Endothelial cell of umbilical vein (primary cell): ENCODE measurements around the gene HSDL2. TPM values are rescaled to one million over a fixed set of nuclear protein-coding genes. Genes with fewer than 3 reads are reported as not detected.

Source experiments
- BruUV-seq: library from RNA; stranded (reverse); fragments of 400-500 nt; replicated peaks from 2 replicates; lab custom pipeline; 2021; lab: Mats Ljungman, UMichigan
- CTCF ChIA-PET: fragments of 300-600, 350-600 bp; sonication (Branson Sonifier 250); formaldehyde crosslinking; loops from one replicate; lab custom pipeline; 2021; ENCODE audit warnings: antibody characterized with exemption, inconsistent platforms; lab: Charles Lee
- POLR2A ChIA-PET: fragments of 300-600, 350-600 bp; sonication (Branson Sonifier 250); formaldehyde crosslinking; loops from one replicate; lab custom pipeline; 2021; ENCODE audit warnings: antibody characterized with exemption, inconsistent platforms; lab: Charles Lee
- DNase-seq: peaks from one replicate; pipeline ENCODE4 v3.0.0-alpha.2; 2011; ENCODE audit warnings: low read depth, low spot score
- FAIRE-seq: peaks from 2 replicates; lab custom pipeline; 2011; peaks lifted over from hg19 to GRCh38; lab: Jason Lieb, UNC
- H2AFZ ChIP-seq: 2 replicates; pipeline ENCODE4 v1.6.0; 2012; ENCODE audit warnings: low read depth, low read length, control low read depth, inconsistent platforms
- H3K27ac ChIP-seq: 2 replicates; pipeline ENCODE4 v1.5.1; 2011; ENCODE audit warnings: low read depth, mild to moderate bottlenecking, control low read depth, low read length, moderate library complexity; ENCODE audit not compliant: insufficient read depth
- H3K27me3 ChIP-seq, 2 experiments: 2 replicates each; pipeline versions ENCODE4 v1.6.0 to v1.6.1; 2011; ENCODE audit warnings: low read length in 2 of 2, mixed read lengths in 1 of 2; ENCODE audit not compliant: control insufficient read depth in 2 of 2, insufficient read depth in 2 of 2
- H3K36me3 ChIP-seq, 2 experiments: 2 replicates in 1 of 2; 3 replicates in 1 of 2; pipeline ENCODE4 v1.5.1; 2011; ENCODE audit warnings: low read length in 2 of 2, mild to moderate bottlenecking in 1 of 2, moderate library complexity in 1 of 2; ENCODE audit not compliant: control insufficient read depth in 2 of 2, insufficient read depth in 2 of 2; ENCODE audit errors: extremely low read depth in 1 of 2
- H3K4me1 ChIP-seq: 3 replicates; pipeline ENCODE4 v1.5.1; 2011; ENCODE audit warnings: mild to moderate bottlenecking, low read length; ENCODE audit not compliant: control insufficient read depth, insufficient read depth; ENCODE audit errors: extremely low read depth
- H3K4me2 ChIP-seq: 2 replicates; pipeline ENCODE4 v1.6.1; 2011; ENCODE audit warnings: low read length, control low read depth, mixed read lengths; ENCODE audit not compliant: insufficient read depth
- H3K4me3 ChIP-seq, 3 experiments: fragments of 200-600 bp in 1 of 3; sonication (generic), shearing (Covaris generic) in 1 of 3; replicated peaks in 1 of 3; 2 replicates each; pipeline ENCODE4 v1.5.1; 2011 to 2016; ENCODE audit warnings: control low read depth in 3 of 3, low read length in 3 of 3, mild to moderate bottlenecking in 2 of 3, inconsistent platforms in 1 of 3, low read depth in 1 of 3, moderate library complexity in 1 of 3; ENCODE audit not compliant: insufficient read depth in 1 of 3
- H3K79me2 ChIP-seq: 2 replicates; pipeline ENCODE4 v1.6.0; 2012; ENCODE audit warnings: low read length, inconsistent platforms; ENCODE audit not compliant: control insufficient read depth, insufficient read depth
- H3K9ac ChIP-seq: replicated peaks from 2 replicates; pipeline ENCODE3; 2011; ENCODE audit warnings: low read length, control low read depth; ENCODE audit not compliant: insufficient read depth; ENCODE audit errors: extremely low read depth
- H3K9me1 ChIP-seq: replicated peaks from 3 replicates; pipeline ENCODE4 v1.6.0; 2011; ENCODE audit warnings: mild to moderate bottlenecking, low read length; ENCODE audit not compliant: control insufficient read depth, insufficient read depth; ENCODE audit errors: extremely low read depth
- H3K9me3 ChIP-seq: replicated peaks from 2 replicates; pipeline ENCODE4 v1.5.1; 2012; ENCODE audit warnings: low read length, inconsistent platforms; ENCODE audit not compliant: control insufficient read depth, insufficient read depth
- H4K20me1 ChIP-seq: replicated peaks from 2 replicates; pipeline ENCODE3; 2011; ENCODE audit warnings: mild to moderate bottlenecking, low read length; ENCODE audit not compliant: control insufficient read depth, insufficient read depth; ENCODE audit errors: extremely low read depth
- CTCF ChIP-seq, 2 donors: IDR thresholded peaks; 1 replicate in 1 of 2; 2 replicates in 1 of 2; pipeline ENCODE4 v1.5.1; 2011; ENCODE audit warnings: low read length in 2 of 2, mild to moderate bottlenecking in 2 of 2, moderate library complexity in 2 of 2, control low read depth in 1 of 2, inconsistent platforms in 1 of 2, low read depth in 1 of 2; ENCODE audit not compliant: insufficient read depth in 1 of 2; ENCODE audit errors: extremely low read depth in 1 of 2
- EZH2 ChIP-seq: IDR thresholded peaks from 2 replicates; pipeline ENCODE4 v1.6.1; 2012; ENCODE audit warnings: borderline replicate concordance, low read depth, mild to moderate bottlenecking, moderate library complexity, low read length, inconsistent platforms; ENCODE audit not compliant: severe bottlenecking
- FOS ChIP-seq: IDR thresholded peaks from 2 replicates; pipeline ENCODE4 v1.6.1; 2011; ENCODE audit warnings: mild to moderate bottlenecking, low read length, moderate library complexity, borderline replicate concordance; ENCODE audit not compliant: insufficient read depth
- GATA2 ChIP-seq: IDR thresholded peaks from 2 replicates; pipeline ENCODE4 v1.7.0; 2011; ENCODE audit warnings: low read depth, mild to moderate bottlenecking, moderate library complexity, mixed read lengths, low read length; ENCODE audit not compliant: insufficient read length, insufficient read depth
- JUN ChIP-seq: IDR thresholded peaks from 2 replicates; pipeline ENCODE4 v1.6.1; 2011; ENCODE audit warnings: borderline replicate concordance, low read depth; ENCODE audit not compliant: insufficient read length, insufficient read depth
- MAX ChIP-seq: IDR thresholded peaks from 2 replicates; pipeline ENCODE4 v1.6.1; 2011; ENCODE audit not compliant: insufficient read depth, insufficient read length
- MYC ChIP-seq: IDR thresholded peaks from one replicate; pipeline ENCODE4 v1.6.1; 2011; ENCODE audit warnings: mild to moderate bottlenecking, low read depth, low read length
- POLR2A ChIP-seq: IDR thresholded peaks from 2 replicates; pipeline ENCODE4 v1.6.1; 2012; ENCODE audit warnings: low read depth, mild to moderate bottlenecking, control low read depth, low read length
- POLR2AphosphoS5 ChIP-seq: IDR thresholded peaks from 2 replicates; pipeline ENCODE4 v1.6.1; 2012; ENCODE audit warnings: low read depth, mild to moderate bottlenecking, control low read depth, low read length, moderate library complexity; ENCODE audit not compliant: insufficient read depth
- dilution Hi-C: fragments of 300-500 bp; cut with MboI; formaldehyde crosslinking; loops from one replicate; pipeline ENCODE4 v1.15.0; 2019; ENCODE audit warnings: low sequenced_read_pairs; ENCODE audit not compliant: extremely low pct_ligation_motif_present
- intact Hi-C: fragments of 100-400 bp; cut with micrococcal nuclease; formaldehyde crosslinking; loops from one replicate; pipeline ENCODE4 v1.10.0; 2022
- polyA plus RNA-seq, 4 experiments: library from polyadenylated mRNA; depleted of rRNA in 3 of 4; stranded (reverse) in 3 of 4; unstranded in 1 of 4; fragments of >200 nt; gene quantifications; 2 replicates each; pipeline versions ENCODE4 v1.2.1 to v1.2.3, GENCODE V29; 2011 to 2012; ENCODE audit warnings: missing spikeins in 1 of 4
- total RNA-seq: library from RNA; stranded (reverse); gene quantifications from 2 replicates; pipeline ENCODE4 v1.2.3, GENCODE V29; 2021

Gene HSDL2
- total and polyA plus RNA-seq, 2 donors (not counting 3 experiments of a cell fraction or from before 2014, with no cell fraction given), result 5.6 to 22.1 TPM

GRCh38 chr9:112430006-112430522, 50.2 kb downstream of the HSDL2 start:
- Histone ChIP-seq H4K20me1 (no peaks in the 10 kb centered on the region), H3K4me3 (no peak overlapping the region), H3K79me2 (no peaks in the 10 kb centered on the region), H3K4me2 (no peak overlapping the region), H3K4me1 (no peaks in the 10 kb centered on the region), H3K27ac (no peak overlapping the region), H3K9me3 (no peaks in the 10 kb centered on the region), H3K9ac (no peak overlapping the region), H3K36me3 (no peaks in the 10 kb centered on the region), H2AFZ (no peak overlapping the region), H3K9me1 (no peaks in the 10 kb centered on the region), H3K27me3 (no peaks in the 10 kb centered on the region)
- POLR2A ChIA-PET, result no interaction called here
- CTCF ChIA-PET, result no interaction called here
- FAIRE-seq (no peak), DNase-seq (no peak)
- no peak for TF ChIP-seq POLR2A
- no peak for TF ChIP-seq EZH2
- no peak for TF ChIP-seq GATA2
- TF ChIP-seq CTCF (IDR thresholded peaks at IDR 0.05; ENCODE audit: extremely low read depth in 1 of 2, insufficient read depth in 1 of 2, low read depth in 1 of 2, low read length in 2 of 2), result no peak
- no peak for TF ChIP-seq JUN
- no peak for TF ChIP-seq MYC
- TF ChIP-seq MAX, result no peak
- no peak for TF ChIP-seq FOS
- no peak for TF ChIP-seq POLR2AphosphoS5
- intact Hi-C loops, result no loop called here
- dilution Hi-C loops, result no loop called here
- BruUV-seq, result no TSS peak
